ENCODE measurements around the gene CRYL1.

The CRYL1 gene

DNA sequence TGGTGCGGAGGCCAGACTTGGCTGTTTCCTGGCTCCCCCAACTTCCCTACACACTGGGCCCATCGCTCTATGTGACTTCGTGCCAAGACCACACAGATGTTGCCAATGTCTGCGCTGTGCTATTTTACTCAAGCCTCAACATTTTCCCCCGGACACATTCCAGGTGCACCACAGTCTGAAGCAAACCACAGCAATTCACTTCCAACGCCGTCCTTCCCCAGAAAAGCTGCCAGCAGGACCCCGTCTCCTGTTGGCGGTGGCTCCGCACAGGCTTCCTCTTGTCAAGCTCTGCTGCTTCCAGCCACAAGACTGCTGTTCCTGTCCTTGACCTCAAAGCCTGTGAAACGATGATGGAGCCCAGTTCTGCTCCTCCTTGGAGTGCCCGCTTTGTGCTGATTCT lies 100.7 kb downstream of the CRYL1 start:
- no peak for DNase-seq (ENCODE audit: low read depth in 2 of 2)

DNA sequence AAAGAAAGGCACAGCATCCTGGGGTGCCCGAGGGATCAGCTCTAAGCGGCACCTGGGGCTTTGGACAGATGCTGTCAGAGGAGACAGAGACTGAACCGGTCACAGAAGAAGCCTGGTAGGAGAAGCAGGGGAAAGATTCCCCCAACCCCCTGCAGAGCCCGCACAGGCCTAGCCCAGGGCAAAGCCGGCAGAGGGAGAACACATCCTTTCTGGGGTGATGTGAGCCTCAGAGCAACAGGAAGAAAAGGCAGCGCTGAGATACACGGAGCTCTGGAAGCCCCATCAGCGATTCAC lies 101.2 kb downstream of the CRYL1 start:
- DNase-seq (ENCODE audit: low read depth in 2 of 2), result no peak

GRCh38 chr13:20422362-20422761 lies 103.3 kb downstream of the CRYL1 start:
- no peak for DNase-seq (ENCODE audit: low read depth in 2 of 2)

- DNase-seq (ENCODE audit: low read depth in 2 of 2), result no peak
These were observed 104.7 kb downstream of the CRYL1 start for GRCh38 chr13:20420938-20421337.

DNA sequence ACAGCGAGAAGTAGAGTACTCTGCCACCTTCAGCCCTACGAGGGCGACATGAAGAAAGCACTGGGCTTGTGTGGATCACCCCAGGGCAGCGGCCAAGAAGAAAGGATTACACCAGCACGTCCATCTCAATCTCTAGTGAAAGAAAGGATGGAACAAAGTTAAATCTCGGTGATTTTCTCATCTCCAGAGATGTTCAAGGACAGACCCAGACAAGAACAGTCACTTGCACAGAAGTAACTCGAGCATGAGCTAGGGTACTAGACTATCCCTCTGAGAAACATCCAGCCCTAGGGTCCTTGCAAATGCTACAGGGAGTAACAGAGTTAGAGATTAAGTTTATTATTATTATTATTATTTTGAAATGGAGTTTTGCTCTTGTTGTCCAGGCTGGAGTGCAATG lies 106.7 kb downstream of the CRYL1 start:
- DNase-seq (ENCODE audit: low read depth in 2 of 2), result no peak

GRCh38 chr13:20416223-20416745 lies 109.4 kb downstream of the CRYL1 start:
- DNase-seq (ENCODE audit: low read depth in 2 of 2), result no peak

GRCh38 chr13:20415694-20416107 lies 110.0 kb downstream of the CRYL1 start:
- DNase-seq (ENCODE audit: low read depth in 2 of 2), result no peak

GRCh38 chr13:20415306-20415679 lies 110.4 kb downstream of the CRYL1 start:
- no peak for DNase-seq (ENCODE audit: low read depth in 2 of 2)

GRCh38 chr13:20414546-20415305 lies 110.9 kb downstream of the CRYL1 start:
- no peak for DNase-seq (ENCODE audit: low read depth in 2 of 2)

DNA sequence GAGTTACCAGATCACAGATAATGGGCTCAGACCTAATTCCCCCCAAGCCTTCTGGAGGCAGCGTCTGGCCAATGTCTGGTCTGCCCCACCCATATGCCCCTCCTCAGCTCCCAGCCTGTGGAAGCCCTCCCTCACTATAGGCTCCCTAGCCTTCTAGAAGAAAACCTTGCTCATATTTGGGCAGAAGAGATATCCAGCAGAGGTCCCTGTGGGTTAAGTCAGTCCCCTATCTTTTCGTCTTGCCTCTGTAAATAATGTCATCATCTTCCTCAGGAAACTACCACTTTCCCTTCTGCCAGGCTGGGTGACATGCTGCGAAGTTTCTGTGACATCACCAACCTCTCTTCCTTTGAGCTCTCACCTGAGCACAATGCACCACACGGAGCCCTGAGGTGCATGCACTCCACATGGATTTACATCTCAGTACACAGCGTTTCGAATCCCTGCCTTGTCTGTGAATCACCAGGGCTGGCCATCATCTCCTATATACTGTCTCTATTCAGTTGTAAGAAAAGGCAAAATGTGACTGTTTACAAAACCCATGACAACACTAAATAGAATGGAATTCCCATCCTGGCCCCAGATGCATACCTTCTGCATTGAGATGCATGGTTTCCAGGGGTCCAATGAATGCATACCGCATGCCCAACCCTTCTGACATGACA lies 112.8 kb downstream of the CRYL1 start:
- no peak for DNase-seq (ENCODE audit: low read depth in 2 of 2)

DNA sequence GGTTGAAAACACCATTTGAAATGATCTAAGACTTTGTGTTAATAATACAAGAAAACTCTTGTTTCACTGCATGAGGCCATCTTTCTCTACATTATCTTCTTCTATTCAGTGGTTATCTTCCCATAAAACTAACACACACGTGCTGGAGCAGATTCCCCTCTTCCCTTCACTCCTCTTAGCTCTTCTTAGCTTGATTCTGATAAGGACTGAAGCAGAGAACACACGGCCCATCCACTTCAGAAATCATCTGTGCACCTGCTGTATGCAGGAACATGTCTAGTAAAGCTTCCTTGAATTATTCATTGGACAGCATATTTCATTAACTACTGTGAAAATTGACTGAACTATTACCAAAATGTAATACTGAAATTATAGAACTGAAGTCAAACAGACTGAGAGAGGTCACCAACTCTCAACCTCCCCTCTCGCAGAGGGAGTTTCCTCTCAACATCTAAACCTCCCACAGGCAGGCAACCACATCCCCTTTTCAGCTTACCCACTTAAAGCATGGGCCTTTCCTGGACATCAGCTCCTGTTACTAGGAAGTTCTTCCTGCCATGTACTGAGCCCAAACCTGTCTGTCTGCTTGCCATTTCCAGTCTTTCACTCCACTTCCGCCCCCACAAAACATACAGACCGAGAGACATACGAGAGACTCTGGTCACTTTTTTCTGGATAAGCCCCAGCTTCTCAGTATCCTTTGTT lies 113.9 kb downstream of the CRYL1 start:
- no peak for DNase-seq (ENCODE audit: low read depth in 2 of 2)

DNA sequence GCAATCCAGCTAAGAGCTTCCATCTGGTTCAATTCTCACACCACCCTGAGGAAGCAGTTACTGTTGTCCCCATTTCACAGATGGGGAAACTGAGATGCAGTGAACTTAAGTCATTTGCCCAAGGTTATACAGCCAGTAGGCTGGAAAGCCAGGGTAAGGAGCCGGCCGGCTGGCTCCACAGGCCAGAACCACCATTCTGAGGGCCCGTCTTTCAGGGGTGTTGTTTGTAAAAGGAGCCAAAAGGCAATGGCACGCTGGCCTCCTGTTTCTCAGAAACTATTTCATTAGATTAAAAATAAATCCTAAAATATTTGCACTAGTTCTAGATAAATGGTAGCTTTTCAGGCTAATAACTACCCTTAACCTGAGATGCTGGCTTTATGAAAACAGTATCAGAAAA lies 114.9 kb downstream of the CRYL1 start:
- DNase-seq (ENCODE audit: low read depth in 2 of 2), result no peak

- DNase-seq (ENCODE audit: low read depth in 2 of 2), result no peak
These were observed 117.5 kb downstream of the CRYL1 start for GRCh38 chr13:20408181-20408580.

DNA sequence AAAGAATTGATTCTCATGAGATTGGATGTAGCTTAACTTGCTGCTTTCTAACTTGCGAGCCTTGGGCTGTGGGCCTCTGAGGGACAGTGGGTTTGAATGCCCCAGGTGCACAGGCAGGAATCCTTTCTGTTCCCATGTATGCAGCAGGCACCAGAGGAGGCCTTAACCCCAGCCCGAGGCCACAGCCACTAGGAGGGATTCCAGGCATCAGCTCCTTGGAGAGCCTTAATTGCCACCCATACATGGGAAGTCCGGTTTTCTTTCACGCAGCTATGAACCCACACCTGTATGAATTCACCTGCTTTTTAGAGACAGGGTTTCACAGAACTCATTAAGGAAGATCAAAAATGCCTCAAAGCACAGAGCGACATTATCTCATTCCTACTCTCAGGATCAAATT lies 117.9 kb downstream of the CRYL1 start:
- no peak for DNase-seq (ENCODE audit: low read depth in 2 of 2)

DNA sequence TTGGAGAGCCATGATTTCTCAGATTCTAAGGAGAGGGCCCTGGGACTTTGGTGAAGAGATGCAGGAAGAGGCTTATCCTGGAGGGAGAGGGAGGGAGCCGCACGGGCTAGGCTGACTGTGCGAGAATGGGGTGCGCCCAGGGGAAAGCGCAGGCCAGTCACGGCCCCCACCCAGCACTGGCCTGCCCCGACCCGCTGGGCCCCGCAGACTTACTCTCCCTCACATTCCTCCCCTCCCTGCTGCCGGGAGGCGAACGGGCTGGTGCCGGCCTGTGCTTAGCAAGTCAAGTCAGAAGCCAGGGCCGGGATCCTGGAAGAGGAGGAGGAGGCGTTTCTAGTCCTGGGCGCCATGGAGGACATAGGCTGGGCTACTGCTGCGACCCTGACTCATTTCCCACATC lies 120.0 kb downstream of the CRYL1 start:
- DNase-seq (ENCODE audit: low read depth in 2 of 2), result no peak

DNA sequence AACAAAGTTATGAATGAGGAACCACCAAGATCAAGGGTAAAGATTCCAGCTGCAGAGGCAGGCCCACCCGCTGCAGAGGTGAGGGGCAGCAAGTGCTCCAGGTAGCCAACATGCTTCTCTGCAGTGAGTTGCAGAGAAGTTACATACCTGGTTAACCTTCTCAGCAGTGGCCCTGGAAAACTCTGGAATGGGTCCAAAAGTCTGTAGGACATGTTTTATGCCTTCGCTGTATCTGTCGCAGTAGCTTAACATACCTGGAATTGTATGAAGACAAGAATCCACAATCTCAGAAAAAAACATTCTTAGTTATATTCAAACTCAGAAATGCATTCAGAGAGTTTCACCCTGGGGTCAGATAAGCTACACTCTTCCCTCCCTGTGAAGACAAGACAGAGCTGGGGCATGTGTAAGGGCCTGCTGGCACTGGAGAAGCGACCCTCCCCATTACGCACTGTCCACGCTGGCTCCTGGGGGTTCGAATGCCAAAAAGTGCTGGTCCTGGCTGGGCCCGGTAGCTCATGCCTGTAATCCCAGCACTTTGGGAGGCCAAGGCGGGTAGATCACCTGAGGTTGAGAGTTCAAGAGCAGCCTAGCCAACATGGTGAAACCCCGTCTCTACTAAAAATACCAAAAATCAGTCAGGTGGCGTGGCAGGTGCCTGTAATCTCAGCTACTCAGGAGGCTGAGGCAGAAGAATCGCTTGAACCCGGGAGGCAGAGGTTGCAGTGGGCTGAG lies 121.0 kb downstream of the CRYL1 start:
- DNase-seq (ENCODE audit: low read depth in 2 of 2), result no peak

DNA sequence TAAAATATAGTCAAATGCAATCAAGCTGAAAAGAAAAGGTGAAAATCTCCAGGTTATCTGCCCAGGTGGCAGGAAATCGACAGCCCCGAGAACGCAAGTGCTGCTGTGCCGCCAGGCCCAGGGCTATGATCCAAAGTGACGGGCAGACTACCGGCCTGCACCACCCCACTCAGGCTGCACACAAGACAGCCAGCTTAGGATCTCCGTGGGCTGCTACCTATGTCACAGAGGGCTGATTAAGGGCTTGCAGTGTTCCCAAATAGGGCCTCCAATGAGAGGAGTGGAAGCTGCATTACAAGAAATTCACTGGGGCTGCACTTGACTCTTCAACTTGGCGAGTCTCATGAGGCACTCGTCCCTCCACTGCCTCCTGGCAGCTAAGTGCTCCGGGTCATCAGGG lies 121.8 kb downstream of the CRYL1 start:
- no peak for DNase-seq (ENCODE audit: low read depth in 2 of 2)

DNA sequence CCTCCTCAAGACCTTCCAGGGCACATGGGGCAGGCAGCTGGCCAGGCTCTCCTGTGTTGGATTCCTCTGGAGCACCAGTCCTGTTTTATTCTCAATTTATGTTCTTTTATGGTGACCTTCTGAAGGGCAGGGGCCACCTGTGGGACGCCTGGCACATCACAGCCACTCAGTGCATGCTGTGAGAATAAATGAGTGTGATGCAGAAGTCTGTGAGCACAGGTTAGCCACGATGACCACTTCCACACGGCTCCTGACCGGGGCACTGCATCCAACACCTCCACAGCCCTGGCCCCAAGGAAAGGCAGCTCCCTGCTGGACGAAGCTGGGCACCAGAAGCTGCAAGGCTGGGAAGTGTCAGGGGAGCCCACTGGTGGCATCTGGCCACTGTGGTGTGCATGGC lies 122.8 kb downstream of the CRYL1 start:
- DNase-seq (ENCODE audit: low read depth in 2 of 2), result no peak

DNA sequence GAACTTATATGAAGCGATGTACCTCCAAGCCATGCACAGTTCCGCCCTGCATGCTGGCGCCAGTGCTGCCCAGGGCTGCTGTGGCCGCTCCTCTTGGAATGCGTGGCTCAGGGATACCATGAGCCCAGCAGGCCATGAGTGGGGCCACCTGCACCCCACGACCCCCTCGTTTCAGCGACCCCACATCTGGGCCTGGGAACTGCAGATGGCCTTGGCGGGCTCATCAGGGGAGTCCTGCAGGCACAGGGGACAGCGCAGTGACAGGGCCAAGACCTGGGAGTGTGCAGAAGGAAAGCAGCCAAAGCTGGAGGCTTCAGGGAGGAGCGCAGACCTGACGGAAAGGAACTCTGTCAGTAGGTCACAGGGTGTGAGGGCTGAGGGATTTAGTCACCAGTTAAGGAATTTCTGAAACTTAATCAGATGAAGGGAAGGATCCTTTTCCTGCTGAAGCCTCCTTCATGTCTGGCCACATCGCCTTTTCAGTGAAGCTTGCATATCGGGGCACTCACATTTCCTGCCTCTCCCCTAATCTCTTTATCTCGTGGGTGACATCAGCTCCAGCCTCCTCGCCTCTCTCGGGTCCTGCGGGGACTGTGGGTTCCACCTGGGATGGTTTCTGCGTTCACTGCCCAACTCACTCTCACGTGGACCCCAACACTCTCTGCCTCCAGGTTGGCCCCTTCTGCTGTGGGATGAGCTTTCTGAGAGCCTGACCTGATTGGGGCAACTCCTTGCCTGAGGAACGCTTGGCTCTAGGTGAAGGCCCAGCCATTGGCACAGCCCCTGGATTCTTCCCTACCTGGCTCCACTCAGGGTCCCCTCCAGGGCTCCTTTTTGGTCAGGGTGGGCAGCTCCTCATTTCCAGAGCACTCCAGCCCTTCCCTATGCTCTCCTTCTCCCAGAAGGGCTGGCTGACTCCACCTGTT lies 123.5 kb downstream of the CRYL1 start:
- no peak for DNase-seq (ENCODE audit: low read depth in 2 of 2)

GRCh38 chr13:20401531-20401930 lies 124.1 kb downstream of the CRYL1 start:
- DNase-seq (ENCODE audit: low read depth in 2 of 2), result no peak

DNA sequence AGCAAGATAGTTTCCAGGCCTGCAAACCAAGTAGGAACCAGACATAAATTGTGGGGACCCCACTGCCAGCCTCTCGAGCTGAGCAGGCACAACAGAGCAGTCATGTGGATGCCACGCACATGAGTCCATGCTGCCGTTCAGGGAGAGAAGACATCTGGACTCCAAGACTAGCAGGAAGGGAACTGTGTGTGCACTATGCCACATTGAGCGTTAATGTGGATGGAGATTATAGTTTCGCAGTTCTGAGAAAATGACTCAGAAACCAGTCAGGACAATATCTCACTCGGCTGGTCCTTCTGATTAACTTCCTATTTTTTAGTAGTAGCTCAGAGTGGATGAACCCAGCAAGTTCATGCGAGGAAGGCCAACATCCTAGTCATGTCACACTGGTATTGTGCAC lies 124.9 kb downstream of the CRYL1 start:
- DNase-seq (ENCODE audit: low read depth in 2 of 2), result no peak
